Liver (tissue), 9 donors: ENCODE data around the gene NSD1. TPM values are rescaled to one million over a fixed set of nuclear protein-coding genes. Genes with fewer than 3 reads are reported as not detected.

Experiments used
- DNase-seq: peaks from one replicate; pipeline ENCODE4 v3.0.0-alpha.2; 2017; ENCODE audit warnings: low spot score
- H3K27ac ChIP-seq, 2 donors: one replicate each; pipeline ENCODE4 v1.7.0; 2013; ENCODE audit warnings: inconsistent platforms in 2 of 2, low read length in 2 of 2, control low read depth in 1 of 2, low read depth in 1 of 2, mild to moderate bottlenecking in 1 of 2
- H3K27me3 ChIP-seq, 4 donors: one replicate each; pipeline versions ENCODE4 v1.6.1 to v1.7.0; 2013; ENCODE audit warnings: low read length in 3 of 4, inconsistent platforms in 1 of 4, mild to moderate bottlenecking in 1 of 4, moderate library complexity in 1 of 4; ENCODE audit not compliant: control insufficient read depth in 4 of 4, insufficient read depth in 4 of 4
- H3K36me3 ChIP-seq, 4 donors: one replicate each; pipeline versions ENCODE4 v1.6.1 to v1.7.0; 2013; ENCODE audit warnings: low read length in 3 of 4, mild to moderate bottlenecking in 3 of 4, low read depth in 1 of 4, moderate library complexity in 1 of 4; ENCODE audit not compliant: control insufficient read depth in 4 of 4, insufficient read depth in 3 of 4
- H3K4me1 ChIP-seq, 4 donors: one replicate each; pipeline versions ENCODE4 v1.6.1 to v1.7.0; 2013; ENCODE audit warnings: low read length in 3 of 4, mild to moderate bottlenecking in 3 of 4, moderate library complexity in 1 of 4; ENCODE audit not compliant: control insufficient read depth in 4 of 4, insufficient read depth in 4 of 4
- H3K4me3 ChIP-seq, 3 donors: one replicate each; pipeline versions ENCODE4 v1.6.1 to v1.7.0; 2013; ENCODE audit warnings: low read length in 3 of 3, control low read depth in 1 of 3, low read depth in 1 of 3, mild to moderate bottlenecking in 1 of 3
- H3K9ac ChIP-seq, 2 donors: one replicate each; pipeline ENCODE4 v1.7.0; 2013; ENCODE audit warnings: low read length in 2 of 2, mild to moderate bottlenecking in 2 of 2, moderate library complexity in 2 of 2, control low read depth in 1 of 2, low read depth in 1 of 2
- H3K9me3 ChIP-seq, 4 donors: one replicate each; pipeline versions ENCODE4 v1.6.1 to v1.7.0; 2013; ENCODE audit warnings: low read length in 3 of 4; ENCODE audit not compliant: control insufficient read depth in 4 of 4
- ATF3 ChIP-seq: IDR thresholded peaks from 2 replicates; pipeline ENCODE4 v1.6.1; 2016; ENCODE audit warnings: antibody characterized with exemption
- CTCF ChIP-seq: fragments of 150-350 bp; IDR thresholded peaks from 2 replicates; pipeline ENCODE4 v1.5.1; 2017; ENCODE audit warnings: improper control_type of control experiment, low read depth, low read length; ENCODE audit not compliant: missing input control
- EGR1 ChIP-seq, 2 donors: IDR thresholded peaks; 2 replicates each; pipeline ENCODE4 v1.6.1; 2016 to 2018; ENCODE audit warnings: antibody characterized with exemption in 2 of 2, low read depth in 2 of 2
- FOXA1 ChIP-seq: IDR thresholded peaks from 2 replicates; pipeline ENCODE4 v1.6.1; 2016; ENCODE audit warnings: antibody characterized with exemption
- FOXA2 ChIP-seq: IDR thresholded peaks from 2 replicates; pipeline ENCODE4 v1.6.1; 2016; ENCODE audit warnings: antibody characterized with exemption
- GABPA ChIP-seq, 2 donors: IDR thresholded peaks in 1 of 2; conservative IDR thresholded peaks in 1 of 2; 2 replicates each; pipeline ENCODE4 v1.6.1; 2016; ENCODE audit warnings: antibody characterized with exemption in 2 of 2, mild to moderate bottlenecking in 1 of 2, moderate library complexity in 1 of 2
- HNF4A ChIP-seq, 2 donors: conservative IDR thresholded peaks; 2 replicates each; pipeline ENCODE4 v1.6.1; 2016; ENCODE audit warnings: antibody characterized with exemption in 2 of 2, mild to moderate bottlenecking in 2 of 2
- HNF4G ChIP-seq: IDR thresholded peaks from 2 replicates; pipeline ENCODE4 v1.6.1; 2016; ENCODE audit warnings: antibody characterized with exemption
- JUND ChIP-seq, 2 donors: IDR thresholded peaks; 2 replicates each; pipeline ENCODE4 v1.6.1; 2016; ENCODE audit warnings: antibody characterized with exemption in 2 of 2
- NR2F2 ChIP-seq: IDR thresholded peaks from 2 replicates; pipeline ENCODE4 v1.6.1; 2016; ENCODE audit warnings: antibody characterized with exemption
- RAD21 ChIP-seq, 2 donors: IDR thresholded peaks; 2 replicates each; pipeline ENCODE4 v1.6.1; 2016; ENCODE audit warnings: antibody characterized with exemption in 2 of 2, mild to moderate bottlenecking in 2 of 2
- REST ChIP-seq: IDR thresholded peaks from 2 replicates; pipeline ENCODE4 v1.6.1; 2016; ENCODE audit warnings: antibody characterized with exemption, mild to moderate bottlenecking
- RXRA ChIP-seq, 2 donors: IDR thresholded peaks; 2 replicates each; pipeline ENCODE4 v1.6.1; 2017 to 2018; ENCODE audit warnings: antibody characterized with exemption in 2 of 2, mild to moderate bottlenecking in 1 of 2
- SP1 ChIP-seq: IDR thresholded peaks from 2 replicates; pipeline ENCODE4 v1.6.1; 2018; ENCODE audit warnings: antibody characterized with exemption, mild to moderate bottlenecking
- TAF1 ChIP-seq: conservative IDR thresholded peaks from 2 replicates; pipeline ENCODE4 v1.6.1; 2016; ENCODE audit warnings: antibody characterized with exemption, mild to moderate bottlenecking
- YY1 ChIP-seq: IDR thresholded peaks from 2 replicates; pipeline ENCODE4 v1.6.1; 2016; ENCODE audit warnings: antibody characterized with exemption, mild to moderate bottlenecking
- ZBTB33 ChIP-seq: IDR thresholded peaks from 2 replicates; pipeline ENCODE4 v1.6.1; 2016; ENCODE audit warnings: antibody characterized with exemption
- WGBS: extraction: QIAGEN DNeasy Blood & Tissue Kit; methylation state at CpG from one replicate; pipeline ENCODE4 v1.1.7; 2013; 5-methylcytosine and 5-hydroxymethylcytosine counted together
- polyA plus RNA-seq, 2 donors: library from polyadenylated mRNA; stranded (reverse) in 1 of 2; unstranded in 1 of 2; fragments of 200-250 nt in 1 of 2; fragments of >200 nt in 1 of 2; fragmentation: Nextera tagmentation in 1 of 2; extraction: Ambion mirVana in 1 of 2; gene quantifications; one replicate each; pipeline versions ENCODE4 v1.2.1 to v1.2.3, GENCODE V29; 2013 to 2015
- total RNA-seq, 2 donors: library from RNA; depleted of rRNA; stranded (reverse); fragments of >200 nt; gene quantifications; one replicate each; pipeline ENCODE4 v1.2.3, GENCODE V29; 2014
- donor health status: healthy.
- donor health status: healthy.
- donor health status: healthy.
- donor health status: healthy.
- donor health status: healthy.

Gene NSD1
- total and polyA plus RNA-seq, 4 donors, result 5.3 to 34.1 (median 19.3) TPM

- TF ChIP-seq REST (no peak), SP1 (no peak), RXRA (IDR thresholded peaks at IDR 0.05) (no peak), HNF4G (no peak)
Observed at GRCh38 chr5:177183766-177184360, 50.3 kb downstream of the NSD1 start (continued).

GRCh38 chr5:177185993-177186392, 52.4 kb downstream of the NSD1 start:
- no peak for DNase-seq
- H3K27ac ChIP-seq, result no peak overlapping the region
- no peaks in the 10 kb centered on the region for H3K9me3 ChIP-seq
- TF ChIP-seq RAD21 (IDR thresholded peaks at IDR 0.05) (no peak), FOXA1 (no peak), FOXA2 (no peak), YY1 (no peak), RXRA (IDR thresholded peaks at IDR 0.05) (no peak), ZBTB33 (no peak), HNF4A (conservative IDR thresholded peaks at IDR 0.05) (no peak), GABPA (IDR thresholded peaks at IDR 0.05 in 1 of 2, conservative IDR thresholded peaks at IDR 0.05 in 1 of 2) (no peak), TAF1 (no peak), CTCF (no peak), JUND (IDR thresholded peaks at IDR 0.05) (no peak), HNF4G (no peak), NR2F2 (no peak)
- H3K36me3 ChIP-seq, result peaks cover 0 to 3% (median 1%) of the 10 kb centered on the region in 4 donors
- H3K4me1 ChIP-seq, result peaks cover 0 to 3% (median 0%) of the 10 kb centered on the region in 4 donors
- H3K27me3 ChIP-seq, result no peaks in the 10 kb centered on the region
- H3K4me3 ChIP-seq, result no peak overlapping the region
- no peak overlapping the region for H3K9ac ChIP-seq
- 94% methylated on average over 2 of the region's 2 CpGs for WGBS

- no peaks in the 10 kb centered on the region for H3K9me3 ChIP-seq
- H3K27me3 ChIP-seq, result no peaks in the 10 kb centered on the region
- no peak overlapping the region for H3K4me3 ChIP-seq
- no peak for DNase-seq
- H3K9ac ChIP-seq, result no peak overlapping the region
- peaks cover 0 to 3% (median 0%) of the 10 kb centered on the region in 4 donors for H3K4me1 ChIP-seq
- WGBS, result 88% methylated on average over 6 of the region's 6 CpGs
- H3K27ac ChIP-seq, result no peak overlapping the region
- peaks cover 0 to 3% (median 1%) of the 10 kb centered on the region in 4 donors for H3K36me3 ChIP-seq
- no peak for TF ChIP-seq FOXA2
- no peak for TF ChIP-seq NR2F2
- no peak for TF ChIP-seq ZBTB33
- TF ChIP-seq EGR1 (IDR thresholded peaks at IDR 0.05; ENCODE audit: low read depth in 2 of 2), result no peak
- TF ChIP-seq YY1, result no peak
- TF ChIP-seq ATF3, result no peak
- no peak for TF ChIP-seq REST
Observed at GRCh38 chr5:177186645-177187044, 53.1 kb downstream of the NSD1 start.
